PC-3 (cell line): ENCODE results near the gene MEGF10. TPM values are rescaled to one million over a fixed set of nuclear protein-coding genes. Genes with fewer than 3 reads are reported as not detected.

Experiments
- ATAC-seq: fragments of 200-7000 bp; cut with Tn5 transposase; 2 replicates; pipeline ENCODE4 v1.9.1; 2020; ENCODE audit warnings: mild to moderate bottlenecking, moderate library complexity
- BruUV-seq: library from RNA; stranded (reverse); fragments of 400-500 nt; replicated peaks from 2 replicates; lab custom pipeline; 2021; lab: Mats Ljungman, UMichigan
- CTCF ChIA-PET: fragments of 300-600 bp; sonication (Branson Sonifier 250); formaldehyde crosslinking; loops from one replicate; lab custom pipeline; 2022; ENCODE audit warnings: antibody characterized with exemption; lab: Charles Lee
- POLR2A ChIA-PET: fragments of 300-600 bp; sonication (Branson Sonifier 250); formaldehyde crosslinking; loops from one replicate; lab custom pipeline; 2022; ENCODE audit warnings: antibody characterized with exemption; ENCODE audit not compliant: unreplicated experiment; lab: Charles Lee
- DNase-seq: peaks from one replicate; pipeline ENCODE4 v3.0.0-alpha.2; 2015
- H2AFZ ChIP-seq: fragments of 300-600 bp; sonication (generic); 2 replicates; pipeline ENCODE4 v1.6.0; 2016; ENCODE audit warnings: antibody characterized with exemption, low read length
- H3F3A ChIP-seq: fragments of 300-600 bp; sonication (generic); one replicate; pipeline ENCODE4 v1.6.0; 2017; ENCODE audit warnings: antibody characterized with exemption, low read length, control low read depth, mild to moderate bottlenecking; ENCODE audit not compliant: unreplicated experiment
- H3K27ac ChIP-seq: fragments of 300-600 bp; sonication (generic); 2 replicates; pipeline ENCODE4 v1.5.1; 2016; ENCODE audit warnings: mild to moderate bottlenecking, low read length
- H3K27me3 ChIP-seq: fragments of 300-600 bp; sonication (generic); 2 replicates; pipeline ENCODE4 v1.6.1; 2016; ENCODE audit warnings: low read length, mixed read lengths
- H3K36me3 ChIP-seq: fragments of 300-600 bp; sonication (generic); 2 replicates; pipeline ENCODE4 v1.6.1; 2016; ENCODE audit warnings: low read depth, mixed run types, low read length, mixed read lengths
- H3K4me1 ChIP-seq: fragments of 300-600 bp; sonication (generic); 2 replicates; pipeline ENCODE4 v1.5.1; 2016; ENCODE audit warnings: low read length; ENCODE audit not compliant: insufficient read depth
- H3K4me2 ChIP-seq: fragments of 300-600 bp; sonication (generic); 2 replicates; pipeline ENCODE4 v1.6.0; 2016; ENCODE audit warnings: low read length
- H3K4me3 ChIP-seq: fragments of 300-600 bp; sonication (generic); 2 replicates; pipeline ENCODE4 v1.5.1; 2016; ENCODE audit warnings: mild to moderate bottlenecking, low read length, mixed read lengths
- H3K79me2 ChIP-seq: fragments of 300-600 bp; sonication (generic); 2 replicates; pipeline ENCODE4 v1.6.1; 2017; ENCODE audit warnings: low read length, mixed read lengths
- H3K9ac ChIP-seq: fragments of 300-600 bp; sonication (generic); 2 replicates; pipeline ENCODE4 v1.6.0; 2016; ENCODE audit warnings: mild to moderate bottlenecking, low read length
- H3K9me2 ChIP-seq: fragments of 300-600 bp; sonication (generic); replicated peaks from 2 replicates; pipeline ENCODE4 v1.6.1; 2016; ENCODE audit warnings: mixed run types, low read length, mixed read lengths
- H3K9me3 ChIP-seq: fragments of 300-600 bp; sonication (generic); 2 replicates; pipeline ENCODE4 v1.6.1; 2016; ENCODE audit warnings: low read length, mixed read lengths
- H4K20me1 ChIP-seq: fragments of 300-600 bp; sonication (generic); 2 replicates; pipeline ENCODE4 v1.6.1; 2016; ENCODE audit warnings: low read length, mixed read lengths
- EZH2 ChIP-seq: fragments of 300-600 bp; sonication (generic); IDR thresholded peaks from one replicate; pipeline ENCODE4 v1.6.1; 2017; ENCODE audit warnings: antibody characterized with exemption, mild to moderate bottlenecking, low read length; ENCODE audit not compliant: unreplicated experiment
- EZH2phosphoT487 ChIP-seq: fragments of 300-600 bp; sonication (generic); IDR thresholded peaks from 2 replicates; pipeline ENCODE4 v1.6.1; 2018; ENCODE audit warnings: mild to moderate bottlenecking, antibody characterized with exemption, low read length, borderline replicate concordance
- intact Hi-C: fragments of 100-400 bp; cut with micrococcal nuclease; formaldehyde crosslinking; loops from 2 replicates; pipeline ENCODE4 v1.9.0; 2023
- total RNA-seq: library from RNA; depleted of rRNA; stranded (reverse); fragments of >200 nt; gene quantifications from 2 replicates; pipeline ENCODE4 v1.2.3, GENCODE V29; 2014
- TF ChIP-seq, protein P1 (sequence below): fragments of 300-600 bp; sonication (generic); conservative IDR thresholded peaks from 2 replicates; pipeline ENCODE4 v1.5.1; 2017; ENCODE audit warnings: antibody characterized with exemption, low read depth, mild to moderate bottlenecking, low read length

MEGF10 gene
- total RNA-seq, 1 experiment from 2014 or later: not detected

DNA sequence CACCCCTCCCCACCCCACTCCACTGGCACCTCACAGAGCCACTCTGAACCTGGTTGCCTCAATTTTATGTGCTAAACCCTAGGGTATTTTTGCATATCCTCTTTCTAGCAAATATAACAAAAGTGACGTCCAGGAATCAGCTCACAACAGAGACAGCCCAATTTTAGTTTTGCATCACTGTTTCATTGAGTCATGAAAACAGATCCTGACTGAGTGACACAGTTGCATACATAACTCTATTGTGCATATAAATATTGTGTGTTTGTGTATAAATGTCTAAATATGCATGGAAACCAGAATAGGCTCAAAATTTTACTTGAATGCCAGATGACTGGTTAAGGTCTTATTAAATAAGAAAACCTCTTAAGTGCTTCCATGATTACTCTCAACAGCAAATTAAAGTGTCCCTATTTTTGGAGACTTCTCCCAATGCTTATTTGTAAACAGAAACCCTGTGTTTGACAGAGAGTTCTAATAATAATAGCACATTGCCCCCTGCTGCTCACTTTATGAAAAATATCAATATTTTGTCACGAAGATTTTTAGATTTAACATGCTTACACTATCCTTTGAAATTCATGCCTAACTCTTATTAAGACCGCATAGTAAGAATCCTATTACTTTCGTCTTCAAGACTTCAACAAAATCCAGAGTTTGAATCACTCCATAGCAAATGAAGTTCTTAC lies 151.3 kb downstream of the MEGF10 start:
- no peaks in the 10 kb centered on the region for H3K9me2 ChIP-seq
- no peaks in the 10 kb centered on the region for H3K4me1 ChIP-seq
- no peak for ATAC-seq
- H3K27me3 ChIP-seq: peaks cover 72% of the 10 kb centered on the region
- H2AFZ ChIP-seq: no peak overlapping the region
- peak; percentile 42 for DNase-seq
- H3K4me3 ChIP-seq: no peak overlapping the region
- H3K9ac ChIP-seq: no peak overlapping the region
- no peak overlapping the region for H3K27ac ChIP-seq
- no peak overlapping the region for H3K4me2 ChIP-seq
- TF ChIP-seq EZH2phosphoT487 (no peak), EZH2 (no peak)
- TF ChIP-seq, protein P1, sequence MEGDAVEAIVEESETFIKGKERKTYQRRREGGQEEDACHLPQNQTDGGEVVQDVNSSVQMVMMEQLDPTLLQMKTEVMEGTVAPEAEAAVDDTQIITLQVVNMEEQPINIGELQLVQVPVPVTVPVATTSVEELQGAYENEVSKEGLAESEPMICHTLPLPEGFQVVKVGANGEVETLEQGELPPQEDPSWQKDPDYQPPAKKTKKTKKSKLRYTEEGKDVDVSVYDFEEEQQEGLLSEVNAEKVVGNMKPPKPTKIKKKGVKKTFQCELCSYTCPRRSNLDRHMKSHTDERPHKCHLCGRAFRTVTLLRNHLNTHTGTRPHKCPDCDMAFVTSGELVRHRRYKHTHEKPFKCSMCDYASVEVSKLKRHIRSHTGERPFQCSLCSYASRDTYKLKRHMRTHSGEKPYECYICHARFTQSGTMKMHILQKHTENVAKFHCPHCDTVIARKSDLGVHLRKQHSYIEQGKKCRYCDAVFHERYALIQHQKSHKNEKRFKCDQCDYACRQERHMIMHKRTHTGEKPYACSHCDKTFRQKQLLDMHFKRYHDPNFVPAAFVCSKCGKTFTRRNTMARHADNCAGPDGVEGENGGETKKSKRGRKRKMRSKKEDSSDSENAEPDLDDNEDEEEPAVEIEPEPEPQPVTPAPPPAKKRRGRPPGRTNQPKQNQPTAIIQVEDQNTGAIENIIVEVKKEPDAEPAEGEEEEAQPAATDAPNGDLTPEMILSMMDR: peak; percentile 58
- H3K36me3 ChIP-seq: no peaks in the 10 kb centered on the region
- intact Hi-C loops: no loop called here
- H3K79me2 ChIP-seq: no peaks in the 10 kb centered on the region
- no peaks in the 10 kb centered on the region for H3K9me3 ChIP-seq
- H4K20me1 ChIP-seq: no peaks in the 10 kb centered on the region
- BruUV-seq: no TSS peak
- ChIA-PET POLR2A (no interaction called here), CTCF (no interaction called here)
- H3F3A ChIP-seq: no peaks in the 10 kb centered on the region

DNA sequence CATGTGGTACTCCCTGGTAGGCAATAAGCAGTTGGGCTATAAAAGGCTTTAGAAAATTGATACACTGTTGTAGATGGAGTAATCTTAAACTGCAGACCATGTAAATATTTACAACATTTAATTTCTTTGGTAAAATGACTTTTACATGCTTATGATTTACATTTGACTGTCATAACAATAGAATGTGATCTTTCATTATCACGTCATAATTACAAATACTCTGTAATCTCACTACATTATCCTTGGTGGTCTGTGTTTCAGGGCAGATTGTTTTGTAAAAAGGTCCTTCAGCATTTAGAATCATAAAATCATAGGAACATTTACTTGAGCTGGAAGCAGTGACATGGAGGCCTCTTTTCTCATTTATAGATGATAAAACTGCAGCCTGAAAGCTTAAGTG lies 153.6 kb downstream of the MEGF10 start:
- Histone ChIP-seq H3K27me3 (peaks cover 59% of the 10 kb centered on the region), H3K4me3 (no peak overlapping the region), H4K20me1 (no peaks in the 10 kb centered on the region), H3K4me2 (no peak overlapping the region), H3K36me3 (no peaks in the 10 kb centered on the region), H3K9ac (no peak overlapping the region), H3F3A (no peaks in the 10 kb centered on the region), H3K9me3 (no peaks in the 10 kb centered on the region), H3K79me2 (no peaks in the 10 kb centered on the region), H3K9me2 (no peaks in the 10 kb centered on the region), H2AFZ (no peak overlapping the region), H3K4me1 (no peaks in the 10 kb centered on the region), H3K27ac (no peak overlapping the region)
- no peak for ATAC-seq
- ChIA-PET POLR2A (interaction anchor here (0.6 kb wide), 1 partner anchor 41 kb away, joined by 4 read pairs; no protein-coding TSS in a partner anchor), CTCF (no interaction called here)
- intact Hi-C loops: no loop called here
- DNase-seq: no peak
- no peak for TF ChIP-seq EZH2phosphoT487
- TF ChIP-seq, protein P1: no peak
- no peak for TF ChIP-seq EZH2
- BruUV-seq: no TSS peak

DNA sequence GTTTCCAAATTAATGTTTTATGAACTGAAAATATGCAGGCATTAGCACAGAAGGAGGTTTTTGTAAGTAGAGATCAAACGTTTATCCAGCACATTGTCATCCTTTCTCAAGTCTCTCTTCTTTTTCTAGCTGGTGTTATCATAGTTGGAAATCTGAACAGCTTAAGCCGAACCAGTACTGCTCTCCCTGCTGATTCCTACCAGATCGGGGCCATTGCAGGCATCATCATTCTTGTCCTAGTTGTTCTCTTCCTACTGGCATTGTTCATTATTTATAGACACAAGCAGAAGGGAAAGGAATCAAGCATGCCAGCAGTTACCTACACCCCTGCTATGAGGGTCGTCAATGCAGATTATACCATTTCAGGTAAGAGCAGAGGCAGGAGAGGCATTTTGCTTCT lies 154.7 kb downstream of the MEGF10 start:
- Histone ChIP-seq H3K27me3 (peaks cover 50% of the 10 kb centered on the region), H3F3A (no peaks in the 10 kb centered on the region), H3K4me3 (no peak overlapping the region), H3K9me3 (no peaks in the 10 kb centered on the region), H2AFZ (no peak overlapping the region), H3K9me2 (no peaks in the 10 kb centered on the region), H3K79me2 (no peaks in the 10 kb centered on the region), H3K9ac (no peak overlapping the region), H3K36me3 (no peaks in the 10 kb centered on the region), H3K4me2 (no peak overlapping the region), H3K4me1 (no peaks in the 10 kb centered on the region), H4K20me1 (no peaks in the 10 kb centered on the region), H3K27ac (no peak overlapping the region)
- ChIA-PET CTCF (no interaction called here), POLR2A (no interaction called here)
- DNase-seq (no peak), ATAC-seq (no peak)
- no peak for TF ChIP-seq EZH2
- TF ChIP-seq EZH2phosphoT487: no peak
- TF ChIP-seq, protein P1: no peak
- intact Hi-C loops: no loop called here
- BruUV-seq: no TSS peak
